Measurements from ENCODE around the gene CTNNA3. TPM values are rescaled to one million over a fixed set of nuclear protein-coding genes. Genes with fewer than 3 reads are reported as not detected.

CTNNA3 gene
- total RNA-seq, 1 experiment from 2014 or later = 0.32 TPM

DNA sequence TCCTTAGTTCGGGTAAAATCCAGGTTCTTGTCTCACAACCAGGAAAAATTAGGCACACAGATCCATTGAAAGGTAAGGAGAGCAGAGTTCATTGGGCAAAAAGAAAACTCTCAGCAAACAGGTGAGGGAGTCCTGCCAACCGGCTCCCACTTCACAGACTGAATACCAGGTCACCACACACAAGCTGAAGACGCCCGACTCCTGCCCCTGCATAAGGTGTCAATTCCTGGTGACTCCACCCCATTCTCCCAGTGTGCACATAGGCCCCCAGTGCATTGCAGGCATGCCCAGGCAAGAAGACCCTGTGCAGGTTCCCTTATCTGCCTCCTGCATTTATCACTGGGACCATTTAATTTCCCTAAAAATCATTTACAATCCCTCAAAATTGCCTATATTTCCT is 415.6 kb downstream of the CTNNA3 start (continued):
- TF ChIP-seq, protein P1, sequence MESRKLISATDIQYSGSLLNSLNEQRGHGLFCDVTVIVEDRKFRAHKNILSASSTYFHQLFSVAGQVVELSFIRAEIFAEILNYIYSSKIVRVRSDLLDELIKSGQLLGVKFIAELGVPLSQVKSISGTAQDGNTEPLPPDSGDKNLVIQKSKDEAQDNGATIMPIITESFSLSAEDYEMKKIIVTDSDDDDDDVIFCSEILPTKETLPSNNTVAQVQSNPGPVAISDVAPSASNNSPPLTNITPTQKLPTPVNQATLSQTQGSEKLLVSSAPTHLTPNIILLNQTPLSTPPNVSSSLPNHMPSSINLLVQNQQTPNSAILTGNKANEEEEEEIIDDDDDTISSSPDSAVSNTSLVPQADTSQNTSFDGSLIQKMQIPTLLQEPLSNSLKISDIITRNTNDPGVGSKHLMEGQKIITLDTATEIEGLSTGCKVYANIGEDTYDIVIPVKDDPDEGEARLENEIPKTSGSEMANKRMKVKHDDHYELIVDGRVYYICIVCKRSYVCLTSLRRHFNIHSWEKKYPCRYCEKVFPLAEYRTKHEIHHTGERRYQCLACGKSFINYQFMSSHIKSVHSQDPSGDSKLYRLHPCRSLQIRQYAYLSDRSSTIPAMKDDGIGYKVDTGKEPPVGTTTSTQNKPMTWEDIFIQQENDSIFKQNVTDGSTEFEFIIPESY (IDR thresholded peaks at IDR 0.05; ENCODE audit: extremely low read depth, insufficient replicate concordance, low read length) = no peak
- TF ChIP-seq JUND (IDR thresholded peaks at IDR 0.05) (no peak), EZH2 (IDR thresholded peaks at IDR 0.05) (no peak), EGR1 (IDR thresholded peaks at IDR 0.05; ENCODE audit: low read depth) (no peak), POLR2AphosphoS5 (IDR thresholded peaks at IDR 0.05; ENCODE audit: low read depth, low read length) (no peak), CEBPB (IDR thresholded peaks at IDR 0.05; ENCODE audit: low read depth) (no peak)
- TF ChIP-seq, protein P2, sequence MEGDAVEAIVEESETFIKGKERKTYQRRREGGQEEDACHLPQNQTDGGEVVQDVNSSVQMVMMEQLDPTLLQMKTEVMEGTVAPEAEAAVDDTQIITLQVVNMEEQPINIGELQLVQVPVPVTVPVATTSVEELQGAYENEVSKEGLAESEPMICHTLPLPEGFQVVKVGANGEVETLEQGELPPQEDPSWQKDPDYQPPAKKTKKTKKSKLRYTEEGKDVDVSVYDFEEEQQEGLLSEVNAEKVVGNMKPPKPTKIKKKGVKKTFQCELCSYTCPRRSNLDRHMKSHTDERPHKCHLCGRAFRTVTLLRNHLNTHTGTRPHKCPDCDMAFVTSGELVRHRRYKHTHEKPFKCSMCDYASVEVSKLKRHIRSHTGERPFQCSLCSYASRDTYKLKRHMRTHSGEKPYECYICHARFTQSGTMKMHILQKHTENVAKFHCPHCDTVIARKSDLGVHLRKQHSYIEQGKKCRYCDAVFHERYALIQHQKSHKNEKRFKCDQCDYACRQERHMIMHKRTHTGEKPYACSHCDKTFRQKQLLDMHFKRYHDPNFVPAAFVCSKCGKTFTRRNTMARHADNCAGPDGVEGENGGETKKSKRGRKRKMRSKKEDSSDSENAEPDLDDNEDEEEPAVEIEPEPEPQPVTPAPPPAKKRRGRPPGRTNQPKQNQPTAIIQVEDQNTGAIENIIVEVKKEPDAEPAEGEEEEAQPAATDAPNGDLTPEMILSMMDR (IDR thresholded peaks at IDR 0.05 in 2 of 3, conservative IDR thresholded peaks at IDR 0.05 in 1 of 3; ENCODE audit: borderline replicate concordance in 1 of 3, insufficient read depth in 1 of 3, low read depth in 2 of 3, low read length in 2 of 3) = no peak

DNA sequence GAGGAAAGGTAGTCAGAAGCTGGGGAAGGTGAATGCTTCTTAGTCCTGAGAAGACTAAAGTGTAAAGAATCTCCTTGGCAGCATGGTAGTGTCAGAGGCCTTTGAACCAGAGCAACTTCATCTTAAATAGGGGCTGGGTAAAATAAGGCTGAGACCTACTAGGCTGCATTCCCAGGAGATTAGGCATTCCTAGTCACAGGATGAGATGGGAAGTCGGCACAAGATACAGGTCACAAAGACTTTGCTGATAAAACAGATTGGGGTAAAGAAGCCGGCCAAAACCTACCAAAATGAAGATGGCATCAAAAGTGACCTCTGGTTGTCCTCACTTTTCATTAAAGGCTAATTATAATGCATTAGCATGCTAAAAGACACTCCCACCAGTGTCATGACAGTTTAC is 418.6 kb downstream of the CTNNA3 start:
- RAD21 ChIA-PET (ENCODE audit: low non-redundant PET in 1 of 2, low total read pairs in 2 of 2, uncharacterized antibody in 2 of 2, unreplicated experiment in 2 of 2) = no interaction called here
- no peak overlapping the region for H3K4me2 ChIP-seq (ENCODE audit: low read length)
- no peak overlapping the region for H3K27ac ChIP-seq (ENCODE audit: low read depth, low read length)
- POLR2A ChIA-PET = interaction anchor here (0.6 kb wide), 1 partner anchor 931 kb away, joined by 3 read pairs; no protein-coding TSS in a partner anchor
- no peaks in the 10 kb centered on the region for H3K4me1 ChIP-seq (ENCODE audit: control insufficient read depth in 1 of 2, insufficient read depth in 2 of 2, low read length in 2 of 2)
- DNase-seq (ENCODE audit: low read depth, low spot score) (no peak), ATAC-seq (no peak)
- H3K9me2 ChIP-seq (ENCODE audit: insufficient read depth) = no peaks in the 10 kb centered on the region
- H2AFZ ChIP-seq (ENCODE audit: low read depth, low read length, poor library complexity, severe bottlenecking) = no peak overlapping the region
- H3K4me3 ChIP-seq (replicated peaks in 1 of 2; ENCODE audit: low read depth in 1 of 2, low read length in 2 of 2) = no peak overlapping the region
- H3K79me2 ChIP-seq (ENCODE audit: insufficient read depth, low read length) = no peaks in the 10 kb centered on the region
- no peaks in the 10 kb centered on the region for H4K20me1 ChIP-seq (ENCODE audit: insufficient read depth)
- intact Hi-C loops (cut with micrococcal nuclease) = no loop called here
- H3K9me3 ChIP-seq (ENCODE audit: control insufficient read depth in 1 of 2, insufficient read depth in 1 of 2, low read depth in 1 of 2, low read length in 2 of 2) = no peaks in the 10 kb centered on the region
- TF ChIP-seq POLR2A (IDR thresholded peaks at IDR 0.05; ENCODE audit: borderline replicate concordance, extremely low read depth, insufficient read depth, insufficient read length) (no peak), FOSL1 (IDR thresholded peaks at IDR 0.05; ENCODE audit: low read depth) (no peak), EGR1 (IDR thresholded peaks at IDR 0.05; ENCODE audit: low read depth) (no peak), ZNF274 (IDR thresholded peaks at IDR 0.05; ENCODE audit: low read depth, low read length) (no peak)
- TF ChIP-seq, protein P1 (IDR thresholded peaks at IDR 0.05; ENCODE audit: extremely low read depth, insufficient replicate concordance, low read length) = no peak
- TF ChIP-seq, protein P3, sequence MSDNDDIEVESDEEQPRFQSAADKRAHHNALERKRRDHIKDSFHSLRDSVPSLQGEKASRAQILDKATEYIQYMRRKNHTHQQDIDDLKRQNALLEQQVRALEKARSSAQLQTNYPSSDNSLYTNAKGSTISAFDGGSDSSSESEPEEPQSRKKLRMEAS (IDR thresholded peaks at IDR 0.05) = no peak
- no peaks in the 10 kb centered on the region for H3K27me3 ChIP-seq (ENCODE audit: insufficient read depth, low read length)
- no TSS peak for BruUV-seq (replicated peaks)
- no peak overlapping the region for H3K9ac ChIP-seq (ENCODE audit: low read length)
- H3K36me3 ChIP-seq (ENCODE audit: control insufficient read depth in 1 of 2, insufficient read depth in 2 of 2, low read length in 2 of 2) = no peaks in the 10 kb centered on the region
- CTCF ChIA-PET = no interaction called here
